ENCODE measurements around the gene PLK3. TPM values are rescaled to one million over a fixed set of nuclear protein-coding genes. Genes with fewer than 3 reads are reported as not detected.
"Not testable (repeated sequence)": the region's sequence is repeated elsewhere in the genome, so short reads cannot be mapped to it uniquely, and the experiment has no call there.

PLK3 gene
- total and polyA plus RNA-seq, 9 of the 15 experiments (the other 6 are each of a cell fraction or from before 2014, with no cell fraction given), result 0.52 to 22.7 (median 11.0) TPM

DNA sequence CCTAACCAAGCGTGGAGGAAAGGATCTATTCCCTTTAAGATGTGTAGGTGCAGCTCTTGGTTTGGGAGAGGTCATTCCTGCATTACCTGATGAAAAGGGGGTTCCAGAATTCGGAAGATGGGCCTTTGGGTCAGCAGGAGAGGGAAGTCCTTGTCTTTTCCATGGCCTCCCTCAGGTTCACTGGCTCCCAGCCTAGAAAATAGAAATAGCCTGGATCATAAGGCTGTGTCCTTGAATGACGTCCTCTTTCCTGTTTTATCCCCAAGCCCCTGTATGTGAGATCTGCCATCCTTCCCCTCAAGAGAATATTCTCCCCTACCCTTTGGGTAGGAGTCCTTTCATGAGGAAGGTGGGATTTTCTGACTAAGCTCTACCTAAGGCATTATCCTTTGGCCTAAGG lies 39.3 kb upstream of the PLK3 start:
- no peak overlapping the region for H3K9ac ChIP-seq (ENCODE audit: insufficient read depth in 1 of 2, low read depth in 2 of 2, low read length in 2 of 2)
- no peak overlapping the region for H3K4me3 ChIP-seq
- intact Hi-C loops (cut with micrococcal nuclease), result no loop called here
- no peak overlapping the region for H3K27ac ChIP-seq (ENCODE audit: extremely low read depth, low read depth, low read length)
- H3K9me3 ChIP-seq (replicated peaks; ENCODE audit: control insufficient read depth, insufficient read depth, low read depth, low read length), result no peaks in the 10 kb centered on the region
- ChIA-PET POLR2A (interaction anchor here (0.8 to 11.4 kb wide), 6 partner anchors 8 to 90 kb away, joined by 3 to 199 read pairs (median 8); partner anchors contain the start of genes RNU5D-1 and RPS8), CTCF (ENCODE audit: low intra/inter-chr PET ratio) (no interaction called here)
- no peak for TF ChIP-seq TBL1XR1 (IDR thresholded peaks at IDR 0.05; ENCODE audit: low read length in 2 of 2)
- no peak for TF ChIP-seq POLR2H (tag; IDR thresholded peaks at IDR 0.05; ENCODE audit: low read depth)
- H4K20me1 ChIP-seq (replicated peaks; ENCODE audit: control insufficient read depth, insufficient read depth, low read length), result 0 out of 2 replicates have a peak, but pooled peaks cover 4% of the 10 kb centered on the region
- H3K9me1 ChIP-seq (ENCODE audit: control insufficient read depth, insufficient read depth, low read length), result peaks cover 5% of the 10 kb centered on the region
- no peak for DNase-seq (ENCODE audit: extremely low read depth in 1 of 4, low spot score in 3 of 4)
- FAIRE-seq, result no peak
- H3K4me1 ChIP-seq (replicated peaks in 1 of 2; ENCODE audit: control insufficient read depth in 2 of 2, insufficient read depth in 2 of 2, low read length in 2 of 2), result no peaks in the 10 kb centered on the region
- no TSS peak for BruUV-seq (replicated peaks)
- H2AFZ ChIP-seq (ENCODE audit: low read depth, low read length), result no peak overlapping the region
- no peak overlapping the region for H3K4me2 ChIP-seq (ENCODE audit: insufficient read depth, low read length)
- H3K27me3 ChIP-seq (ENCODE audit: control insufficient read depth in 2 of 2, insufficient read depth in 2 of 2, low read length in 2 of 2), result no peaks in the 10 kb centered on the region
- no peak for ATAC-seq
- no peaks in the 10 kb centered on the region; the same call in 2 of the 3 replicates for H3K79me2 ChIP-seq (ENCODE audit: control insufficient read depth, insufficient read depth, low read length)
- in situ Hi-C loops (cut with MboI), result no loop called here
- WGBS (ENCODE audit: insufficient coverage, low coverage, missing lambda C conversion rate), result 98% methylated on average over 3 of the region's 3 CpGs
- peaks cover 99% of the 10 kb centered on the region for H3K36me3 ChIP-seq (ENCODE audit: control insufficient read depth, insufficient read depth, low read length)

DNA sequence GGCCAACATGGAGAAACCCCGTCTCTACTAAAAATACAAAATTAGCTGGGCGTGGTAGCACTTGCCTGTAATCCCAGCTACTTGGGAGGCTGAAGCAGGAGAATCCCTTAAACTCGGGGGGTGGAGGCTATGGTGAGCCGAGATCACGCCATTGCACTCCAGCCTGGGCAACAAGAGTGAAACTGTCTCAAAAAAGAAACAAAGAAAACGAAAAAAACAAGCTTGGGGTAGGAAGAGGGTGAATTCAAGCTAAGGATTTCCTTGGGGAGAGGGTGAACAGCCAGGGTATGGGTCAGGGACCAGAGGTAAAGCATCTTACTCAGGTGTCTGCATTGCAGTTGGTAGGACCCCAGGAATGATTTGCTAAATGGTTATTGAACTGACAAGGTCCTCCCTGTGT lies 33.8 kb upstream of the PLK3 start:
- H3K27ac ChIP-seq (ENCODE audit: extremely low read depth, low read depth, low read length); H3K4me3 ChIP-seq; intact Hi-C loops (cut with micrococcal nuclease); in situ Hi-C loops (cut with MboI); H3K79me2 ChIP-seq (ENCODE audit: control insufficient read depth, insufficient read depth, low read length); ATAC-seq; H3K9me1 ChIP-seq (ENCODE audit: control insufficient read depth, insufficient read depth, low read length); DNase-seq (ENCODE audit: extremely low read depth in 1 of 4, low spot score in 3 of 4); H3K4me2 ChIP-seq (ENCODE audit: insufficient read depth, low read length); H3K9ac ChIP-seq (ENCODE audit: insufficient read depth in 1 of 2, low read depth in 2 of 2, low read length in 2 of 2); H2AFZ ChIP-seq (ENCODE audit: low read depth, low read length); H3K4me1 ChIP-seq (replicated peaks in 1 of 2; ENCODE audit: control insufficient read depth in 2 of 2, insufficient read depth in 2 of 2, low read length in 2 of 2); H3K27me3 ChIP-seq (ENCODE audit: control insufficient read depth in 2 of 2, insufficient read depth in 2 of 2, low read length in 2 of 2); H3K9me3 ChIP-seq (replicated peaks; ENCODE audit: control insufficient read depth, insufficient read depth, low read depth, low read length); CTCF ChIA-PET (ENCODE audit: low intra/inter-chr PET ratio); FAIRE-seq; H4K20me1 ChIP-seq (replicated peaks; ENCODE audit: control insufficient read depth, insufficient read depth, low read length); BruUV-seq (replicated peaks): not testable (repeated sequence)
- WGBS (ENCODE audit: insufficient coverage, low coverage, missing lambda C conversion rate), result 86% methylated on average over 6 of the region's 6 CpGs
- POLR2A ChIA-PET, result interaction anchor here (0.6 to 3.8 kb wide), 15 partner anchors 10 to 1538 kb away, joined by 3 to 77 read pairs (median 6); partner anchors contain the start of genes RNU5D-1 and RPS8
- peaks cover 67% of the 10 kb centered on the region for H3K36me3 ChIP-seq (ENCODE audit: control insufficient read depth, insufficient read depth, low read length)
- peak; percentile 63 for TF ChIP-seq POLR2A (conservative IDR thresholded peaks at IDR 0.05)
- peak; percentile 45; the same call in 1 of the 2 replicates for TF ChIP-seq SUPT5H (IDR thresholded peaks at IDR 0.05)
- peak; percentile 51 for TF ChIP-seq POLR2B (IDR thresholded peaks at IDR 0.05; ENCODE audit: low read depth, partially characterized antibody)
- TF ChIP-seq, protein P1, sequence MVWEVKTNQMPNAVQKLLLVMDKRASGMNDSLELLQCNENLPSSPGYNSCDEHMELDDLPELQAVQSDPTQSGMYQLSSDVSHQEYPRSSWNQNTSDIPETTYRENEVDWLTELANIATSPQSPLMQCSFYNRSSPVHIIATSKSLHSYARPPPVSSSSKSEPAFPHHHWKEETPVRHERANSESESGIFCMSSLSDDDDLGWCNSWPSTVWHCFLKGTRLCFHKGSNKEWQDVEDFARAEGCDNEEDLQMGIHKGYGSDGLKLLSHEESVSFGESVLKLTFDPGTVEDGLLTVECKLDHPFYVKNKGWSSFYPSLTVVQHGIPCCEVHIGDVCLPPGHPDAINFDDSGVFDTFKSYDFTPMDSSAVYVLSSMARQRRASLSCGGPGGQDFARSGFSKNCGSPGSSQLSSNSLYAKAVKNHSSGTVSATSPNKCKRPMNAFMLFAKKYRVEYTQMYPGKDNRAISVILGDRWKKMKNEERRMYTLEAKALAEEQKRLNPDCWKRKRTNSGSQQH (CRISPR knock-in tag; IDR thresholded peaks at IDR 0.05), result 0 out of 2 replicates have a peak, but pooled peaks have one; percentile 18
